Measurements from ENCODE around the gene PNMA8C.
"Not testable (repeated sequence)": the region's sequence is repeated elsewhere in the genome, so short reads cannot be mapped to it uniquely, and the experiment has no call there.

PNMA8C gene

GRCh38 chr19:46411925-46412649 is 16.6 kb downstream of the PNMA8C start:
- DNase-seq = no peak

GRCh38 chr19:46411088-46411924 is 17.4 kb downstream of the PNMA8C start:
- DNase-seq = no peak

- DNase-seq = no peak
These were observed 18.3 kb downstream of the PNMA8C start for GRCh38 chr19:46410205-46411087.

- DNase-seq = no peak
These were observed 19.5 kb downstream of the PNMA8C start for GRCh38 chr19:46409191-46409590.

- peak in 32 of 56 donors; percentile 6 to 71 (median 36) for DNase-seq
These were observed 20.1 kb downstream of the PNMA8C start for GRCh38 chr19:46408664-46409039.

GRCh38 chr19:46407856-46408663 is 20.7 kb downstream of the PNMA8C start:
- no peak for DNase-seq

GRCh38 chr19:46406976-46407375 is 21.8 kb downstream of the PNMA8C start:
- DNase-seq = no peak

GRCh38 chr19:46404753-46405468 is 23.8 kb downstream of the PNMA8C start:
- no peak for DNase-seq

GRCh38 chr19:46404055-46404752 is 24.5 kb downstream of the PNMA8C start:
- DNase-seq = peak in 16 of 56 donors; percentile 7 to 58 (median 17)

- DNase-seq = no peak
These were observed 26.0 kb downstream of the PNMA8C start for GRCh38 chr19:46402725-46403124.

- not testable (repeated sequence) for DNase-seq
These were observed 30.8 kb downstream of the PNMA8C start for GRCh38 chr19:46397801-46398479.

GRCh38 chr19:46394402-46394797 is 34.3 kb downstream of the PNMA8C start:
- no peak for DNase-seq

GRCh38 chr19:46393456-46394401 is 35.0 kb downstream of the PNMA8C start:
- DNase-seq = no peak

- DNase-seq = no peak
These were observed 35.9 kb downstream of the PNMA8C start for GRCh38 chr19:46392837-46393236.

- DNase-seq = peak in 4 of 56 donors; percentile 5 to 30 (median 10)
These were observed 36.4 kb downstream of the PNMA8C start for GRCh38 chr19:46392252-46392801.

GRCh38 chr19:46391296-46392251 is 37.2 kb downstream of the PNMA8C start:
- no peak for DNase-seq
